Body of pancreas (tissue), 4 donors: Measurements from ENCODE around the gene SOX6.

Experiments
- CTCF ChIP-seq, 7 experiments: fragments of 450-650 bp in 4 of 7; fragments of 200-600 bp in 3 of 7; sonication (generic) in 3 of 7; IDR thresholded peaks; one replicate each; pipeline ENCODE4 v1.5.1; 2016 to 2019; ENCODE audit warnings: antibody characterized with exemption in 7 of 7
- POLR2A ChIP-seq, 3 donors: fragments of 450-650 bp; IDR thresholded peaks; one replicate each; pipeline ENCODE4 v1.6.1; 2016; ENCODE audit warnings: antibody characterized with exemption in 3 of 3, mild to moderate bottlenecking in 2 of 3

- TF ChIP-seq CTCF (IDR thresholded peaks at IDR 0.05) = no peak
- no peak for TF ChIP-seq POLR2A (IDR thresholded peaks at IDR 0.05)
Observed at GRCh38 chr11:16121853-16122252, 234.5 kb downstream of the SOX6 start.
